Subcutaneous abdominal adipose tissue (tissue), 5 donors: ENCODE measurements around the gene LRBA.

Source experiments
- H3K27ac ChIP-seq: one replicate; pipeline ENCODE4 v1.7.0; 2013; ENCODE audit warnings: low read depth, mild to moderate bottlenecking, inconsistent platforms, low read length, moderate library complexity
- H3K27me3 ChIP-seq, 5 donors: one replicate each; pipeline ENCODE4 v1.7.0; 2013; ENCODE audit warnings: low read length in 5 of 5, inconsistent platforms in 1 of 5; ENCODE audit not compliant: control insufficient read depth in 5 of 5, insufficient read depth in 4 of 5
- H3K36me3 ChIP-seq, 5 donors: one replicate each; pipeline ENCODE4 v1.7.0; 2013; ENCODE audit warnings: low read length in 5 of 5; ENCODE audit not compliant: control insufficient read depth in 5 of 5, insufficient read depth in 5 of 5
- H3K4me1 ChIP-seq, 5 donors: one replicate each; pipeline ENCODE4 v1.7.0; 2013; ENCODE audit warnings: low read length in 5 of 5, mild to moderate bottlenecking in 3 of 5, moderate library complexity in 1 of 5; ENCODE audit not compliant: control insufficient read depth in 5 of 5, insufficient read depth in 5 of 5
- H3K4me3 ChIP-seq, 5 donors: one replicate each; pipeline ENCODE4 v1.7.0; 2013; ENCODE audit warnings: low read length in 5 of 5, low read depth in 1 of 5
- H3K9ac ChIP-seq, 5 donors: one replicate each; pipeline ENCODE4 v1.7.0; 2013; ENCODE audit warnings: low read length in 5 of 5, mild to moderate bottlenecking in 4 of 5, moderate library complexity in 3 of 5
- H3K9me3 ChIP-seq, 5 donors: one replicate each; pipeline ENCODE4 v1.7.0; 2013; ENCODE audit warnings: low read length in 5 of 5; ENCODE audit not compliant: control insufficient read depth in 5 of 5
- donor health status: healthy.
- donor health status: healthy.
- donor health status: healthy.
- donor health status: healthy.
- donor health status: healthy.

Gene LRBA

DNA sequence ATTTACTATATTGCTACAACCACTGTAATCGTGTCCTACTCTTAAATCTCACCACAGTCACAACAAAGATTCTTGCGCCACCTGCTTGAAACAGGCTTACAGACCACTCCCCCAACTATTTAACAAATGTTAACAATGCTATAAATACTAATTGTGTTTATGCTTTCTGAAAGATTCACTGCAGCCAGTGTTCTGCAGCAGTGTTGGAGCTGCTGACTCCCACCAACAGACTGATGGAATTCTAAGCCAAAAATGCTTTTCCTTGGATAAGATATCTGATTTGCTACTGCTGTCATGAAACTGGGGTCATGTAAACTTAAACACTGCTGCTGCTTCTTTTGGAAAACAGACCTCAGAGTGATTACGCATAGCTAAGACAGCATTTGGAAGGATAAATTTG, 677.4 kb downstream of the LRBA start:
- no peak overlapping the region for H3K27ac ChIP-seq
- H3K27me3 ChIP-seq, result no peaks in the 10 kb centered on the region
- H3K4me3 ChIP-seq, result no peak overlapping the region
- peaks cover 0 to 9% (median 0%) of the 10 kb centered on the region in 5 donors for H3K4me1 ChIP-seq
- H3K36me3 ChIP-seq, result no peaks in the 10 kb centered on the region
- no peak overlapping the region for H3K9ac ChIP-seq
- no peaks in the 10 kb centered on the region for H3K9me3 ChIP-seq

DNA sequence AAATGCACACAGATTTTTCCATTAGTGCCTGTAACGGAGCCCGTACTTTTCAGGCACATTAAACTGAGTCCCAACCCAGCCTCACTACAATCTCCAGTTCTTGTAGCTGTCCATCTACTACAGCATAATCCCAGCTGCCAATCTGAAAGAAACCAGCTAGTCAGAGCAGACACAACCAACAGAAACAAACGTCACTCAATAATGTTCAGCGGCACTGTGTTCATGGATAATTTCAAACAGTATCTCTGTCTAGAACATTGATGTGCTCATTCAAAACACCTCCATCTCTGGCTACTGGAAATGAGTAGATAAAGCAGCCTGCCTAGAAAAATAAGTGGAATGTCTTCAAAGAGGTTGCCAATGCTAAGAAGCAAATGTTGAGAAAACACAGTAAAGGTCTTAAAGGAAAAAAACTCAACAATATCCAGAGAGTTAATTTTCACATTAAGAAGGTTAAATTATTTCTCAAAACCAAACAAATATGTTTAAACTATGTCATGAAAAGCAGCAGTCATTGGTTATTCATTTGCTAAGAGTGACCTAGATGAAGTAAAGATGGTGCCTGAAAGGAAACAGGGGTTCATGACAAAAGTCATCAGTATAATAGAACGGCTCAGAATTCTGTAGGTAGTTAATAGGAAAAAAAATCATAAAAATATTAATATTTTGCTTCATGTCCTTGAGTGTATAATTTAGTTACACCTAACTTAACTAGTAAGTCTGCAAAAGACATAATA, 678.2 kb downstream of the LRBA start:
- Histone ChIP-seq H3K9ac (no peak overlapping the region), H3K27ac (no peak overlapping the region), H3K27me3 (no peaks in the 10 kb centered on the region), H3K36me3 (no peaks in the 10 kb centered on the region), H3K4me3 (no peak overlapping the region), H3K4me1 (peaks cover 0 to 7% (median 0%) of the 10 kb centered on the region in 5 donors), H3K9me3 (no peaks in the 10 kb centered on the region)

DNA sequence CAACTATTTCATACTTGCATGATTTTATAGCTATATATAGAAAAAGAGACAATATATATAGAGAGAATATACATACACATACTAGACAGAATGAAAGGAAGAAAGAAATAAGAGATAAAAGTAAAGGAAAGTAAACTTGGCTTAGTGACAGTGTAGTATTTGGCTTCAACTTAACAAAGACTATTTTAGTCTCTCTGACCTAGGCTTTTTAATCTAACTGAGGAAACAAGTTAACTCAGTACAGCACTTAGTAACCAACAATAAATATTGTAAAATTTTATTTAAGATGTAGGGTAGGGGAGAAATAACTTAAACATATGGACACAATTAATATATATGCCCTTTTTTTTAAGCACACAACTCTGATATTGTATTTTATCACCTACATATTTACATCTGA, 682.1 kb downstream of the LRBA start:
- H3K36me3 ChIP-seq, result no peaks in the 10 kb centered on the region
- no peaks in the 10 kb centered on the region for H3K27me3 ChIP-seq
- H3K9me3 ChIP-seq, result no peaks in the 10 kb centered on the region
- no peak overlapping the region for H3K4me3 ChIP-seq
- H3K9ac ChIP-seq, result no peak overlapping the region
- H3K4me1 ChIP-seq, result no peaks in the 10 kb centered on the region
- H3K27ac ChIP-seq, result no peak overlapping the region

DNA sequence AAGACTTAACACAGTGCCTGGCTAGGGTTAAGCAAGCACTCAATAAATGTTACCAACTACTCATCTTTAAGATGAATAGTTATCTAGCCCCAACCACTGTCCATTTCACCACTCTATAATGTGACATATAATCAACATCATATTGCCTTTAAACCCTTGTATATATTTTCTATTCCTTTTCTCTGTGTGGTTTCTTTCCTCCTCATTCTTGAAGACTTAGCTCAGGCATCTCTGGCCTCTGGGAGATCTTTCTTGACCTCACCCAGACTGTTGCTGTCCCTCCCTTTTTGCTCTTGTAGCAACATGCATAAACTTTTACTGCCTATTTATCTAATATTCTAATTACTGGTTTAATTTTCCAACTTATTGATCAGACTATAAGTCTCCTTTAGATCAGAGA, 683.0 kb downstream of the LRBA start:
- no peaks in the 10 kb centered on the region for H3K27me3 ChIP-seq
- H3K4me3 ChIP-seq, result no peak overlapping the region
- H3K36me3 ChIP-seq, result no peaks in the 10 kb centered on the region
- no peak overlapping the region for H3K9ac ChIP-seq
- no peaks in the 10 kb centered on the region for H3K4me1 ChIP-seq
- no peaks in the 10 kb centered on the region for H3K9me3 ChIP-seq
- H3K27ac ChIP-seq, result no peak overlapping the region

DNA sequence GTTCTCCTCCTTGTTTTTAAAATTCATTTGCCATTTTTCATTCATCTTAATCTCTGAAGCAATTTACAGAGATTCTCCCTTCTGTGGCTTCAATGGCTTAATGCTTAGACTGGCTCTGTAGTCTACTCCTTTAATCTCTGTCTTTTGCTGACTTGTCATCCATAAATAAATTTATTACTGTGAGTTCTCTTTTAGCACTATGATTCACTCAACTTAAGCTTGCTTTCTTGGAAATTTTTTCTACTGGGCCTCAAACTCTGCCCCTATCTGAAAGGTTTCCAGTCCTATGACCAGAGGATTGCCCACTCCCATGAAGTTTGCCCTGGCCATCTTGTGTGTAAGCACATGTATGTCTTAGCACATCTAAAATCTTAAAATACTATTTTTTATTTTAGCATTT, 685.7 kb downstream of the LRBA start:
- no peak overlapping the region for H3K27ac ChIP-seq
- no peak overlapping the region for H3K9ac ChIP-seq
- no peaks in the 10 kb centered on the region for H3K4me1 ChIP-seq
- no peaks in the 10 kb centered on the region for H3K9me3 ChIP-seq
- H3K36me3 ChIP-seq, result peaks cover 0 to 3% (median 0%) of the 10 kb centered on the region in 5 donors
- H3K4me3 ChIP-seq, result no peak overlapping the region
- no peaks in the 10 kb centered on the region for H3K27me3 ChIP-seq

DNA sequence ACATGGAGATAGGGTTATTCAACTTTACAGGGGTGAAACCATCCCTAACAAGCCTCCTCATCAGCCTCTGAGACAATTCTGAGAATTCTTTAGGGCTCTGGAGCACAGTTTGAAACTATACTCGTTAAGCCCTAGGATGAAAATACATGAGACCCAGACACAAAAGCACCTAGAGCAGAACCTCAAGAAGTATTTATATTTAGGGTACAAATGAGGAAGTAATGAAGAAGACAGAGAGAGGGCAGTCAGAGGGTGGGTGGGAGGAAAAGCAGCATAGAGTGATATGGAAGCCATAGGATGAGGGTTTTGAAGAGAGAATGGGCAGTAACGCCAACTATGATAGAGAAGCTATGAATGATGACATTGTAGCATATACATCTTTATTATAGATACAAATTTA, 686.6 kb downstream of the LRBA start:
- Histone ChIP-seq H3K4me3 (no peak overlapping the region), H3K4me1 (no peaks in the 10 kb centered on the region), H3K9ac (no peak overlapping the region), H3K27ac (no peak overlapping the region), H3K36me3 (peaks cover 0 to 3% (median 0%) of the 10 kb centered on the region in 5 donors), H3K9me3 (no peaks in the 10 kb centered on the region), H3K27me3 (no peaks in the 10 kb centered on the region)

DNA sequence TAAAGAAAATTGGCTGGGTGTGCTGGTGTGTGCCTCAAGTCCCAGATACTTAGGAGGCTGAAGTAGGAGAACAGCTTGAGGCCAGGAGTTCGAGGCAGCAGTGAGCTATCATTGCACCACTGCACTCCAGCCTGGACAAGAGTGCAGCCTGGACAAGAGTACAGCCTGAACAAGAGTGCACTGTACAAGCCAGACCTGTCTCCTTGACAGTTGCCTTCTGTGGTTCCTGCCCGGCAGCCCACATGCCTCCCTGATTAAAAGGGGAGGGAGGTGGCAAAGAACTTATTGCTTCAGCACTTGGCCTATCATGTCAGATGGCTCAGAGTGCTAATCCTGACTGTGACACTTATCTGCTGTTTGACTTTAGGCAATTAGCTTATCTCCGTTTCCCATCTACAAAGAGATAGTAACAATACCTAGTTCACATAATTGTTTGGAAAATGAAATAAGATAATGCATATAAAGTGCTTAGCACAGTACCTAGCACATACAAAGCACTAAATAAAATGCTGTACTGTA, 687.8 kb downstream of the LRBA start:
- Histone ChIP-seq H3K9me3 (no peaks in the 10 kb centered on the region), H3K36me3 (peaks cover 0 to 3% (median 0%) of the 10 kb centered on the region in 5 donors), H3K27ac (no peak overlapping the region), H3K4me3 (no peak overlapping the region), H3K9ac (no peak overlapping the region), H3K27me3 (no peaks in the 10 kb centered on the region), H3K4me1 (no peaks in the 10 kb centered on the region)

DNA sequence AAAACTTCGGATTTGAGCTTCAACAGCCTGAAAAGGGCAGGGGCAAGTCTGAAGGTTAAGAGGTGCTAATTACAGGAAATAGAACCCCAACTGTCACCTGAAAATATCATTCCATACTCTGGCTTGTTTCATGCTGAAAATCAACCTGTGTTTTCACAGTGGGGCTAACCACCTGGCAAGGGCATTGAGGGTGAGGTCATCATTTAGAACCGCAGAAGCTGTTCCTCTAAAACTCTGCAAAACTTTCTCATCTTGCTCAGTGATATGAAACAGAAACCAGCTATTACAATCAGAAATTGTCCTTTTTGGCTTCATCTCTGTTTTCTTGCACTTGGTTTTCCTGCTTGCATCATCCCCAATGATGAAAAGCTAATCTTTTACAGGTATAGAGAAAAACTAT, 689.2 kb downstream of the LRBA start:
- no peak overlapping the region for H3K27ac ChIP-seq
- H3K36me3 ChIP-seq, result peaks cover 0 to 6% (median 2%) of the 10 kb centered on the region in 5 donors
- H3K9ac ChIP-seq, result no peak overlapping the region
- no peak overlapping the region for H3K4me3 ChIP-seq
- no peaks in the 10 kb centered on the region for H3K4me1 ChIP-seq
- H3K27me3 ChIP-seq, result no peaks in the 10 kb centered on the region
- H3K9me3 ChIP-seq, result no peaks in the 10 kb centered on the region

DNA sequence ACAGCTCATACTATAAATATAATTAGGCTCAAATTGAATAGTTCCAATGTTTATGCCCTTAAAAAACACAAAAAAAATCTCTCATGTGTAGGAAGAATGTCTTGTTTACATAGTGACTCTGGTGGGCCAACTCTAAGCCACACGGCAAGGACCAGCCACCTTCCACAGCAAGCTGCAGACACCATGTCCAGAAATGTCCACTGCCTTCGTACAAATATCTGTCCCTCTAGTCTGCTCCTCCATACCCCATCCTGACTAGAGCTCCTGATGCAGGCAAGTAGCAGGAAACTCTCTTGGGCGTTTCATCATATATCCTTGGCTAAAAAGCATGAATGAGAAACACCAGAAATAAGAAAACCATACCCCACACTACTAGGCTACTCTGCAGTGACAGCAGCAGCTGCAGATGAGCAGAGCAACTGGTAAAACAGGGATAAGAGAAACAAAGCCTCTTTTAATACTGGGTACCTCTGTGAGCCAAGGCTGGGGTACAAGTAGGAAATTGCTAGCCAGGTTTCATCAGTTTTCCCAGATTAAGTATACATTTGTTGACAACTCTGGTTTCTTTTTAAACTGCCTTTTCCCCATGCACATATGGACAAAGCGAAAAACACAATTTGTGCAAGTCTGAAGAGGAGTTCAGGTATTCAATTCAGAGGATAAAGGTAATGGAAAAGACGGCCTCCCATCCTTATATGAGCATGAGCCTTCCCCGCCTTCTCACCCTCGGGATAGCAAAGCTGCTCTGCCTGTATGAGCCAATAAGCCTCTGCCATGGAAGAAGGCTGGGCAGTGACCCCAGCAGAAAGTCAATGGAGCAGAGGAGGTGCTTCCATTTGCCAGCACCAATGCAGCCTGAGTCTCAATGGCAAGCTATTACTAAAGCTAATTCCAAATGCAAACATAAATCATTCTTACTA, 691.4 kb downstream of the LRBA start:
- H3K4me1 ChIP-seq, result no peaks in the 10 kb centered on the region
- H3K27me3 ChIP-seq, result no peaks in the 10 kb centered on the region
- no peak overlapping the region for H3K27ac ChIP-seq
- H3K4me3 ChIP-seq, result no peak overlapping the region
- H3K36me3 ChIP-seq, result peaks cover 0 to 6% (median 3%) of the 10 kb centered on the region in 5 donors
- no peak overlapping the region for H3K9ac ChIP-seq
- H3K9me3 ChIP-seq, result no peaks in the 10 kb centered on the region

DNA sequence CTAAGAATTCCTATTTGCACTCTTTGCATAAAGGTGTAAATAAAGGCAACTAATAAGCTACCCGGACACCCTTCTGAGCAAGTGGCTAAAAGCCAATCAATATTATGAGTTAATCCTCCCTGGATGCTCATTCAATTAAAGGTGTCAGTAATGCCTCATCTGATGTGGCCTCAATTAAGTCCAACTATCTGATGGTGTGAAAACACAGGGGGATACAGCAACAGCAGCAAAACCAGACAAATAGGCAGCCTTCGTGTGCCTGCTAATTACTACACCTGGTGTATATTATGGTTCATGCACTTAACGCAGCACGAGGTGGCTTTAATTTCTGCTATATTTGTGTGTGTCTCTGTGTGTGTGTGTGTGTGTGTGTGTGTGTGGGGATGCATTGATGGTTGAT, 692.4 kb downstream of the LRBA start:
- Histone ChIP-seq H3K27me3 (no peaks in the 10 kb centered on the region), H3K9ac (no peak overlapping the region), H3K9me3 (no peaks in the 10 kb centered on the region), H3K4me3 (no peak overlapping the region), H3K36me3 (peaks cover 0 to 6% (median 3%) of the 10 kb centered on the region in 5 donors), H3K27ac (no peak overlapping the region), H3K4me1 (no peaks in the 10 kb centered on the region)
